Epithelial cell of proximal tubule (primary cell): ENCODE measurements around the gene RAD51. TPM values are rescaled to one million over a fixed set of nuclear protein-coding genes. Genes with fewer than 3 reads are reported as not detected.

ENCODE experiments used
- DNase-seq: peaks from one replicate; pipeline ENCODE4 v3.0.0-alpha.2; 2011; ENCODE audit warnings: low read depth
- H3K4me3 ChIP-seq: 2 replicates; pipeline ENCODE4 v1.5.1; 2011; ENCODE audit warnings: low read depth, mild to moderate bottlenecking, low read length
- CTCF ChIP-seq: conservative IDR thresholded peaks from 2 replicates; pipeline ENCODE4 v1.5.1; 2012; ENCODE audit warnings: low read depth, mild to moderate bottlenecking, low read length
- total RNA-seq: library from RNA; depleted of rRNA; stranded (reverse); fragments of >200 nt; gene quantifications from 2 replicates; pipeline ENCODE4 v1.2.3, GENCODE V29; 2015

Gene RAD51
- total RNA-seq, 1 donor from 2014 or later, result 20.8 TPM

DNA sequence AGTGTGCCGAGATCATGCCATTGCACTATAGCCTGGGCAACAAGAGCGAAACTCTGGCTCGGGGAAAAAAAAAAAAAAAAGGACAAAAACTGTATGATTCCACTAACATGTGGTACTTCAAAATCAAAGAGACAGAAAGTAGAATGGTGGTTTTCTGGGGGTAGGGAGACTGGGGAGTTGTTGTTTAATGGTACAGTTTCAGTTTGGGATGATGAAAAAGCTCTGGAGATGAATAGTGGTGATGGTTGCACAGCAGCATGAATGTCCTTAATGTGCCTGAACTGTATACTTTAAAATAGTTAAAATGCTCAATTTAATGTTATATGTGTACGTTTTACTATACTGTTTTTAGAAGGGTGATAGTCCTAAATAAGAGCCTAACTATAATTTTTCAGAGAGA lies 27.4 kb downstream of the RAD51 start:
- no peak for TF ChIP-seq CTCF
- DNase-seq, result no peak
- no peak overlapping the region for H3K4me3 ChIP-seq

DNA sequence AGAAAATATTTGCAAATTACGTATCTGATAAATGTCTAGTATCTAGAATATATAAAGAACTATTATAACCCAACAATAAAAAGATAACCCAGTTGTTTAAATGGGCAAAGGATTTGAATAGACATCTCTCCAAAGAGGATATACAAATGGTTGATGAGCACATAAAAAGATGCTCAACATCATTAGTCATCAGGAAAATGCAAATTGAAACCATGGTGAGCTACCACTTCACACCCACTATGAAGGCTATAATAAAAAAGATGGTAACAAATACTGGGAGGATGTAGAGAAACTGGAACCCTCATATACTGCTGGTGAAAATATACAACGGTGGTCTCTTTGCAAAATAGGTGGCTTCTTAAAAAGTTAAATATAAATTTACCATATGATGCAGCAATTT lies 28.0 kb downstream of the RAD51 start:
- DNase-seq, result no peak
- no peak for TF ChIP-seq CTCF
- H3K4me3 ChIP-seq, result no peak overlapping the region

- no peak for DNase-seq
- no peak overlapping the region for H3K4me3 ChIP-seq
- TF ChIP-seq CTCF, result no peak
Measured at GRCh38 chr15:40723919-40724318, 28.9 kb downstream of the RAD51 start.

GRCh38 chr15:40731034-40731433 lies 36.1 kb downstream of the RAD51 start:
- no peak for TF ChIP-seq CTCF
- no peak for DNase-seq
- H3K4me3 ChIP-seq, result no peak overlapping the region

- no peak for TF ChIP-seq CTCF
- H3K4me3 ChIP-seq, result no peak overlapping the region
- no peak for DNase-seq
Measured at GRCh38 chr15:40736575-40736974, 41.6 kb downstream of the RAD51 start.

DNA sequence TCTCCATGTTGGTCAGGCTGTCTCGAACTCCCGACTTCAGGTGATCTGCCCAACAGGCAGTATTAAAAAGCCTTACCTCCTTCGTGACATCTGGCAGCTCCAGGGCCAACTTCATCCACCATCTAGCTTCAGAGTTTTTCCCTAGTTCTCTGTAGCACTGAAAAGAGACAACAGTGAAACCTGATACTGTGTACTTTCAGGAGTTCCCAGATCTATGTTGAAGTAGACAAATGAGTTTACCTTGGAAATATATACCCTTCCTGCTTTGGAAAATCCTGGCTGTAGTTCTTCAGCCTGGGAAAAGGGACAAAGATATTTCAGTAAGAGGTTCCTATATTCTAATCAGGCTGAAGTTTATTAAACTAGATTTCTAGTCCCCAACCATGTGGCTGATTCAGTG lies 42.1 kb downstream of the RAD51 start:
- TF ChIP-seq CTCF, result no peak
- DNase-seq, result no peak

GRCh38 chr15:40739047-40739446 lies 44.1 kb downstream of the RAD51 start:
- H3K4me3 ChIP-seq, result no peak overlapping the region
- no peak for TF ChIP-seq CTCF
- DNase-seq, result no peak

More for the DNA sequence above, 42.1 kb downstream of the RAD51 start:
- no peak overlapping the region for H3K4me3 ChIP-seq
